Panc1 (cell line): Measurements from ENCODE around the gene CALR.

ENCODE experiments used
- CTCF ChIP-seq: fragments of 450-650 bp; IDR thresholded peaks from 2 replicates; pipeline ENCODE4 v1.5.1; 2017; ENCODE audit warnings: mild to moderate bottlenecking
- POLR2AphosphoS5 ChIP-seq: IDR thresholded peaks from 2 replicates; pipeline ENCODE4 v1.6.1; 2012; ENCODE audit warnings: mild to moderate bottlenecking, low read depth, low read length, moderate library complexity
- REST ChIP-seq, 2 experiments: IDR thresholded peaks; 2 replicates each; pipeline ENCODE4 v1.6.1; 2011 to 2012; ENCODE audit warnings: low read depth in 2 of 2, control low read depth in 1 of 2, low read length in 1 of 2, mild to moderate bottlenecking in 1 of 2, moderate library complexity in 1 of 2; ENCODE audit not compliant: insufficient read depth in 1 of 2
- SIN3A ChIP-seq: IDR thresholded peaks from 2 replicates; pipeline ENCODE4 v1.6.1; 2012; ENCODE audit warnings: low read depth, mild to moderate bottlenecking, low read length, moderate library complexity, borderline replicate concordance; ENCODE audit not compliant: insufficient read depth
- TCF7L2 ChIP-seq: IDR thresholded peaks from 2 replicates; pipeline ENCODE4 v1.6.1; 2011; ENCODE audit warnings: mild to moderate bottlenecking, low read depth, low read length, inconsistent platforms

GRCh38 chr19:12946092-12946721, 7.8 kb downstream of the CALR start:
- no peak for TF ChIP-seq CTCF
- no peak for TF ChIP-seq TCF7L2
- no peak for TF ChIP-seq POLR2AphosphoS5
- TF ChIP-seq SIN3A = no peak
- no peak for TF ChIP-seq REST (IDR thresholded peaks at IDR 0.05; ENCODE audit: insufficient read depth in 1 of 2, low read depth in 2 of 2, low read length in 1 of 2)
